Fibroblast of lung (primary cell): ENCODE data around the gene KCNJ10. TPM values are rescaled to one million over a fixed set of nuclear protein-coding genes. Genes with fewer than 3 reads are reported as not detected.

Experiments used
- DNase-seq, 2 donors: peaks; one replicate each; pipeline versions ENCODE4 v3.0.0 to v3.0.0-alpha.2; 2010; ENCODE audit warnings: low read depth in 2 of 2
- H2AFZ ChIP-seq: 2 replicates; pipeline ENCODE4 v1.5.1; 2012; ENCODE audit warnings: low read length, control low read depth, inconsistent platforms
- H3K27ac ChIP-seq: 2 replicates; pipeline ENCODE4 v1.5.1; 2011; ENCODE audit warnings: low read length, control low read depth; ENCODE audit not compliant: insufficient read depth
- H3K27me3 ChIP-seq: 2 replicates; pipeline ENCODE4 v1.5.1; 2011; ENCODE audit warnings: mild to moderate bottlenecking, low read length; ENCODE audit not compliant: control insufficient read depth, insufficient read depth
- H3K36me3 ChIP-seq: 2 replicates; pipeline ENCODE4 v1.5.1; 2011; ENCODE audit warnings: low read length; ENCODE audit not compliant: control insufficient read depth, insufficient read depth
- H3K4me1 ChIP-seq: 2 replicates; pipeline ENCODE4 v1.5.1; 2011; ENCODE audit warnings: low read length; ENCODE audit not compliant: control insufficient read depth, insufficient read depth; ENCODE audit errors: extremely low read depth
- H3K4me2 ChIP-seq: 2 replicates; pipeline ENCODE4 v1.5.1; 2011; ENCODE audit warnings: low read length, control low read depth; ENCODE audit not compliant: insufficient read depth; ENCODE audit errors: extremely low read depth
- H3K4me3 ChIP-seq, 4 experiments: fragments of 200-600 bp in 1 of 4; sonication (generic) in 1 of 4; replicated peaks in 1 of 4; 2 replicates each; pipeline ENCODE4 v1.5.1; 2011 to 2016; ENCODE audit warnings: low read length in 4 of 4, low read depth in 3 of 4, mild to moderate bottlenecking in 3 of 4, control low read depth in 2 of 4, inconsistent platforms in 1 of 4, mixed read lengths in 1 of 4; ENCODE audit not compliant: insufficient read depth in 1 of 4; ENCODE audit errors: control extremely low read depth in 1 of 4
- H3K79me2 ChIP-seq: 2 replicates; pipeline ENCODE4 v1.5.1; 2012; ENCODE audit warnings: mild to moderate bottlenecking, low read length, inconsistent platforms; ENCODE audit not compliant: control insufficient read depth, insufficient read depth
- H3K9ac ChIP-seq: 2 replicates; pipeline ENCODE4 v1.5.1; 2011; ENCODE audit warnings: mild to moderate bottlenecking, low read length, control low read depth; ENCODE audit not compliant: insufficient read depth
- H3K9me3 ChIP-seq: 2 replicates; pipeline ENCODE4 v1.5.1; 2012; ENCODE audit warnings: low read depth, low read length; ENCODE audit not compliant: control insufficient read depth, insufficient read depth
- H4K20me1 ChIP-seq: 2 replicates; pipeline ENCODE4 v1.5.1; 2011; ENCODE audit warnings: low read length; ENCODE audit not compliant: control insufficient read depth, insufficient read depth; ENCODE audit errors: extremely low read depth
- CTCF ChIP-seq, 2 donors: IDR thresholded peaks in 1 of 2; conservative IDR thresholded peaks in 1 of 2; 1 replicate in 1 of 2; 2 replicates in 1 of 2; pipeline ENCODE4 v1.5.1; 2011 to 2012; ENCODE audit warnings: low read length in 2 of 2, control low read depth in 1 of 2, inconsistent platforms in 1 of 2, low read depth in 1 of 2, mild to moderate bottlenecking in 1 of 2
- EZH2 ChIP-seq: IDR thresholded peaks from 2 replicates; pipeline ENCODE4 v1.5.1; 2012; ENCODE audit warnings: low read length, control low read depth, mild to moderate bottlenecking; ENCODE audit errors: missing control alignments
- polyA plus RNA-seq, 2 donors: library from polyadenylated mRNA; depleted of rRNA in 1 of 2; stranded (reverse) in 1 of 2; unstranded in 1 of 2; fragments of >200 nt; gene quantifications; 2 replicates each; pipeline ENCODE4 v1.2.1, GENCODE V29; 2011 to 2012; ENCODE audit warnings: missing spikeins in 1 of 2
- total RNA-seq: library from RNA; depleted of rRNA; stranded (reverse); fragments of >200 nt; gene quantifications from 2 replicates; pipeline ENCODE4 v1.2.1, GENCODE V29; 2014

KCNJ10 gene
- total and polyA plus RNA-seq, 2 donors (not counting 1 experiment from before 2014, with no cell fraction given): not detected

GRCh38 chr1:159991513-159991912 is 78.4 kb downstream of the KCNJ10 start:
- Histone ChIP-seq H3K79me2 (no peaks in the 10 kb centered on the region), H3K9ac (no peak overlapping the region), H3K27ac (no peak overlapping the region), H3K27me3 (no peaks in the 10 kb centered on the region), H3K4me2 (no peak overlapping the region), H3K4me1 (no peaks in the 10 kb centered on the region), H3K4me3 (no peak overlapping the region), H2AFZ (peak overlapping the region; percentile 47), H4K20me1 (no peaks in the 10 kb centered on the region), H3K36me3 (no peaks in the 10 kb centered on the region), H3K9me3 (no peaks in the 10 kb centered on the region)
- TF ChIP-seq CTCF (conservative IDR thresholded peaks at IDR 0.05 in 1 of 2, IDR thresholded peaks at IDR 0.05 in 1 of 2; ENCODE audit: low read depth in 1 of 2, low read length in 2 of 2) (no peak), EZH2 (no peak)
- peak in 1 of 2 donors; percentile 10 for DNase-seq

GRCh38 chr1:159990005-159990404 is 80.0 kb downstream of the KCNJ10 start:
- no peak for TF ChIP-seq EZH2
- TF ChIP-seq CTCF (conservative IDR thresholded peaks at IDR 0.05 in 1 of 2, IDR thresholded peaks at IDR 0.05 in 1 of 2; ENCODE audit: low read depth in 1 of 2, low read length in 2 of 2): no peak
- no peaks in the 10 kb centered on the region for H3K9me3 ChIP-seq
- H3K4me3 ChIP-seq: no peak overlapping the region
- H2AFZ ChIP-seq: no peak overlapping the region
- no peak overlapping the region for H3K4me2 ChIP-seq
- no peaks in the 10 kb centered on the region for H3K4me1 ChIP-seq
- no peaks in the 10 kb centered on the region for H3K27me3 ChIP-seq
- no peak overlapping the region for H3K9ac ChIP-seq
- no peaks in the 10 kb centered on the region for H3K79me2 ChIP-seq
- H4K20me1 ChIP-seq: no peaks in the 10 kb centered on the region
- DNase-seq: no peak
- H3K36me3 ChIP-seq: no peaks in the 10 kb centered on the region
- no peak overlapping the region for H3K27ac ChIP-seq

GRCh38 chr1:159989581-159989980 is 80.4 kb downstream of the KCNJ10 start:
- no peak overlapping the region for H3K4me2 ChIP-seq
- TF ChIP-seq EZH2: no peak
- no peak for TF ChIP-seq CTCF (conservative IDR thresholded peaks at IDR 0.05 in 1 of 2, IDR thresholded peaks at IDR 0.05 in 1 of 2; ENCODE audit: low read depth in 1 of 2, low read length in 2 of 2)
- no peaks in the 10 kb centered on the region for H3K36me3 ChIP-seq
- no peaks in the 10 kb centered on the region for H3K9me3 ChIP-seq
- H2AFZ ChIP-seq: no peak overlapping the region
- no peak overlapping the region for H3K4me3 ChIP-seq
- H3K9ac ChIP-seq: no peak overlapping the region
- H3K27me3 ChIP-seq: no peaks in the 10 kb centered on the region
- no peak for DNase-seq
- no peaks in the 10 kb centered on the region for H4K20me1 ChIP-seq
- H3K79me2 ChIP-seq: no peaks in the 10 kb centered on the region
- H3K4me1 ChIP-seq: no peaks in the 10 kb centered on the region
- no peak overlapping the region for H3K27ac ChIP-seq
